Thyroid gland (tissue), 4 donors: ENCODE results near the gene CRYL1.

Source experiments
- CTCF ChIP-seq, 6 experiments: fragments of 200-600 bp in 3 of 6; fragments of 450-650 bp in 3 of 6; sonication (generic) in 3 of 6; IDR thresholded peaks; one replicate each; pipeline ENCODE4 v1.5.1; 2016 to 2019; ENCODE audit warnings: antibody characterized with exemption in 6 of 6, mild to moderate bottlenecking in 2 of 6, inconsistent platforms in 1 of 6, moderate library complexity in 1 of 6
- POLR2A ChIP-seq, 2 donors: fragments of 450-650 bp; IDR thresholded peaks; one replicate each; pipeline ENCODE4 v1.6.1; 2017; ENCODE audit warnings: antibody characterized with exemption in 2 of 2, mild to moderate bottlenecking in 2 of 2, moderate library complexity in 1 of 2

- no peak for TF ChIP-seq CTCF (IDR thresholded peaks at IDR 0.05)
- TF ChIP-seq POLR2A (IDR thresholded peaks at IDR 0.05): no peak
Observed at GRCh38 chr13:20410726-20411125, 114.9 kb downstream of the CRYL1 start.
